HG03354 (cell line): ENCODE data around the gene ANGEL1.

Experiments used
- ATAC-seq: cut with Tn5 transposase; IDR thresholded peaks from one replicate; pipeline ENCODE4 v1.9.1; 2021; ENCODE audit warnings: mild to moderate bottlenecking; ENCODE audit not compliant: unreplicated experiment, poor library complexity, severe bottlenecking

The ANGEL1 gene

GRCh38 chr14:76826122-76826521 is 13.4 kb upstream of the ANGEL1 start, which contains the start of gene LRRC74A:
LRRC74A (plus strand) TSS chr14:76826408; CDS start chr14:76826698, 290 bp downstream.
- ATAC-seq: no peak

GRCh38 chr14:76820700-76821099 is 8.0 kb upstream of the ANGEL1 start:
- ATAC-seq: no peak

- ATAC-seq: no peak
Measured at GRCh38 chr14:76814726-76815645, 2.3 kb upstream of the ANGEL1 start.

- peak; percentile 19 for ATAC-seq
Measured at GRCh38 chr14:76812093-76812421, 625 bp downstream of the ANGEL1 start.

GRCh38 chr14:76811561-76811960 is 1.1 kb downstream of the ANGEL1 start:
- no peak for ATAC-seq

- no peak for ATAC-seq
Measured at GRCh38 chr14:76810953-76811400, 1.7 kb downstream of the ANGEL1 start.

- no peak for ATAC-seq
Measured at GRCh38 chr14:76810525-76810924, 2.2 kb downstream of the ANGEL1 start.

- no peak for ATAC-seq
Measured at GRCh38 chr14:76808990-76809389, 3.7 kb downstream of the ANGEL1 start.

- no peak for ATAC-seq
Measured at GRCh38 chr14:76808011-76808410, 4.7 kb downstream of the ANGEL1 start.

GRCh38 chr14:76806446-76806845 is 6.2 kb downstream of the ANGEL1 start:
- ATAC-seq: no peak

- no peak for ATAC-seq
Measured at GRCh38 chr14:76793956-76794355, 18.7 kb downstream of the ANGEL1 start.

- no peak for ATAC-seq
Measured at GRCh38 chr14:76793324-76793723, 19.4 kb downstream of the ANGEL1 start.

GRCh38 chr14:76792422-76792821 is 20.3 kb downstream of the ANGEL1 start:
- no peak for ATAC-seq

GRCh38 chr14:76786601-76787000 is 26.1 kb downstream of the ANGEL1 start:
- ATAC-seq: no peak

- ATAC-seq: no peak
Measured at GRCh38 chr14:76784881-76785280, 27.8 kb downstream of the ANGEL1 start.

- ATAC-seq: no peak
Measured at GRCh38 chr14:76784266-76784874, 28.3 kb downstream of the ANGEL1 start.

- ATAC-seq: no peak
Measured at GRCh38 chr14:76782885-76783566, 29.7 kb downstream of the ANGEL1 start.

- no peak for ATAC-seq
Measured at GRCh38 chr14:76782115-76782884, 30.4 kb downstream of the ANGEL1 start.

GRCh38 chr14:76781648-76782051 is 31.0 kb downstream of the ANGEL1 start:
- ATAC-seq: no peak
